Measurements from ENCODE around the gene LRG1.

DNA sequence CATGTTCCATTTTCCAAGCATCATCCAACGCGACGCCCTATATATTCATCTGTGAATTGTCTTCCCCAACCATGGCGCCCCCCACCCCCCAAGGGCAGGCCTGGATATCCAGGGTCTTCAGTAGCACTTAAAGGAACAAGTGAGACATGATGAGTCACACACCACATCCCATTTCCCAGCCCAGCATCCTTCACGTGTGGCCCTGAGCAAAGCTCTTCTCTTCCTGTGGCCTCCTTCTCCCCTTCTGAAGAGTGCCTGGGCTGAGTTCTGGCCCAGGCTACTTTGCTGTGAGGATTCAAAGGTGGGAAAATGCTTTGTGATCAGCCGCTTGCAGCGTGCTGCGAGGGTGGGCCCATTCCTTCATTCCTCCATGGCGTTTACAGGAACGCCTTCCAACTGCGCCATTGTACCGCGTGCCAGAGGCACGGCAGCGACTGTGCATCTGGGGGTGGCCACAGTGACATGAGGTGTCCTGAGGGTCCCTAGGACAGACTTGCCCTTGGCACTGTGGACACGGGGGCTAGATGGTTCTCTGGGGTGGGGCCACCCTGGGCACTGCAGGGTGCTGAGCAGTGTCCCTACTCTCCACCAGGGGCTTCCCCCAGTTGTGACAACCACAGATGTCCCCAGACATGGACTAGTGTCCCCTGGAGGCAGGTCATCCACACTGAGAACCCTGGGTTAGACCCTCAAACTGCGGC is 33.2 kb downstream of the LRG1 start:
- TF ChIP-seq POLR2A (IDR thresholded peaks at IDR 0.05) = no peak
- no peak for TF ChIP-seq POLR2AphosphoS5 (IDR thresholded peaks at IDR 0.05)

Measured in gastroesophageal sphincter (tissue), 2 donors.